Activated CD4-positive, alpha-beta T cell treated with anti-CD3 and anti-CD28 coated beads, Interleukin-2, Interleukin-6, amounts not matched to agents 100 ng/mL and 50 ng/mL, durations not matched to agents 16 hours and 8 hours (primary cell): ENCODE measurements around the gene TNFAIP8.

Experiments used
- DNase-seq: peaks from one replicate; pipeline ENCODE4 v3.0.0-alpha.2; 2020

Gene TNFAIP8

DNA sequence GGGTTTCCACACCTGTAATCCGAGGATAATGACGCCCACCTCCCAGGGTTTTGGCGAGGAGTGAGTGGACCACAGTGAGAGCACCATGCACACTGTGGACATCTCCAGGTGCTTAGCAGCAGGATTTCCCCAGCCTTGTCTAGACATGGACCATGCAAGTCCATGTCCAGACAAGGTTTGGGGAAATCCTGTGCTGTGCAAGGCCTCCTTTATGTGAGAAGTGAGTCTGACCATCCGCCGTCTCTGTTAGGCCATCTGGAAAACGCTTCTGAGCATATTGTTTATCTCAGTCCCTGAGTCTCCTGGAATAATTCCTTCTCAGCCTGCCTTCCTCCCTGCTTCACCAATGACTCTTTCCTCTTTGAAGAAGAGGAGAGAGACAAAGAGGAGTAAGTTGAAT lies 26.2 kb upstream of the TNFAIP8 start:
- no peak for DNase-seq

DNA sequence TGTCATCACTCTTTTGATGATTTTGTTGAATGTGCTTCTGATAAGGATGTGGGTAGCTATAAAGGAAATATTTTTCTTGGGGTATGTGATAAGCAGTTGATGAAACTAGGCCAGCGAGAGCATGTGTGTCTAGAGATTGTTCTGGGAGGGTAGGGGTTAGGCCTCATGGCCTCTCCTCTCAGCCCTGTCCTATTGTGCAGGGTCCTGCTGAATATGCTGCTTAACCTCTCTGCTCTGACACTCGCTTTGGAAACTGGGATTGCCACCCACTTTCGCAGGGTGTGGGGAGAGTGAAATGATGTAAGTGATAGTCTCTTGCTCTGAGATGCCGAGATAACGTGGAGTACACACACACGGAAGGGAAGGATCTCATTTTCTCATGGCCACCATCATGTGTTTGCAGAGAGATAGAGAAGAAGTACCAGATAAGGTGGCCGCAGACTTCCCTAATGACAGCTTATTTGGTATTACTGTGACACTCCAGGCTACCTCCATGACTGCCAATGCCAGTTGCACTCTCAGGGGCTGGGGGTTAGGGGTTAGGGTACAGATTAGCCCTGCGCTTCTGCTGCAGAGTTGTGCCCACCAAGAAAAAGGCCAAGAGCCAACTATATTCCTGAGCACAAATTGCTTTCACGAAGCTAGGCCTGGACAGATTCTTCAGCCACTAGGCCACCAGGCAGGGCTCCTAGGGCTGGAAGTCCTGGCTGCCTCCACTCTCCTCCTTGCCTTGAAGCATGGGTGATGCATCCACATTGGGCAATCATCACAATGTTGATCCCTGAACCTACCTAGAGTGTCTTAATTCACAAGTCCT lies 25.2 kb upstream of the TNFAIP8 start:
- DNase-seq, result peak; percentile 78

DNA sequence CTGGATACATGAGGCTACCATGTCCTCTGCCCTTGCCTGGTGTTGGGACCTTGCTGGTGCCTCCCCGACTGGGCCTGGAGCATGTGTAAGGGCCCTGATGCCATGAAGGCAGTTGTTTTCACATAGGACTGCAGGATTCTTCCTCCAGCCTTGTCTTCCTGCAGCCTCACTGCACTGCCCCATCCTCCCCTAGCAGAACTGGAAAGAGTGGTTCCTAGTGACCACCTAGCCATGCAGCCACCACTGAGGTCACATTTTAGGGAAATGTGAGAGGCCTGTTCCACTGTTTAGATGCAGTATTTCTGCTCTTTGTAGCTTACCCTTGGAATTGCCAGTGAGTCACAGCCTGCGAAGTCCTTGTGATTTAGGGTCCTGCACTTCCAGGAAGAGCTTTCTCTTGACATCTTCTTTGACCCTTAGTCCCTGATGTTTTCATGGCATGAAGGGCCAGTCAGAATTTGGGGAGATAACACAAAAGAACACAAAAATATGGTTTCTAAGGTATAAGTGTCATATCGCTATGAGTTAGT lies 24.2 kb upstream of the TNFAIP8 start:
- DNase-seq, result no peak

GRCh38 chr5:119332208-119332607 lies 23.6 kb upstream of the TNFAIP8 start:
- DNase-seq, result no peak

GRCh38 chr5:119332978-119333401 lies 22.8 kb upstream of the TNFAIP8 start:
- DNase-seq, result no peak

- DNase-seq, result peak; percentile 75
These were observed 22.4 kb upstream of the TNFAIP8 start for GRCh38 chr5:119333421-119333851.

- no peak for DNase-seq
These were observed 20.6 kb upstream of the TNFAIP8 start for GRCh38 chr5:119335261-119335677.

- DNase-seq, result no peak
These were observed 19.6 kb upstream of the TNFAIP8 start for GRCh38 chr5:119336262-119336661.

DNA sequence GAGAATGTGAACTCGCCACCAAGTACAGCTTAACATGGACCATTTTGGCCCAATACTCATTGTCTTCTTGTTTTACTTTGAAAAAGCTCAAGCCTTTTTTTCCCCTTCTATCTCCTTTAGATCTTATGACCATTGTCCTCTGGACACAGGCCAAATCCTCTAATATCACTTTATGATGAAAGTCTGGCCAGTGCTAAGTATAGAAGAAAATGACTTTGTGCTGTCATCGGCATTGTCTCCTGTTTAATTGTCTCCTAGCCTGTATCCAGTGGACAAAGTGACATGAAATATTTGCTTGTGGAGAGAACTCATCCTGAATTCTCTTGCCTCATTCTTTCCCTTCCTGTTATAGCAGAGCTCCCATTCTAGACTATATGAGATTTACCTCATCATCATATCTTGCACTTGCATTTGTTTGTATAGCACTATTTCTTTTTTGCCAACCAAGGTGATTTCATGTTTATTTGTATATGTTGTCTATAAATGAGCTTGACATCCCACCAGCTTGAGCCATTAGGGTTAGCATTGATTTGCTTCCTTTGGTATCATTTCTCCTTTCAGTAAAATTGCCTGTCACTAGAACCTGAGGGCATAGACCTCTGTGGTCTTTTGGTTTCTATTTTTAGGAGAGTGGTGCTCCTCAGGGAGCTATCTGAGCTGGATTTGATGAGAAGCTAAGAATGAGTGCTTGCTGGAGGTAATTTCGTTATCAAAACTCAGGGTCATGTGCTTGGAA lies 18.8 kb upstream of the TNFAIP8 start:
- DNase-seq, result no peak

GRCh38 chr5:119338326-119338946 lies 17.4 kb upstream of the TNFAIP8 start:
- peak; percentile 26 for DNase-seq

DNA sequence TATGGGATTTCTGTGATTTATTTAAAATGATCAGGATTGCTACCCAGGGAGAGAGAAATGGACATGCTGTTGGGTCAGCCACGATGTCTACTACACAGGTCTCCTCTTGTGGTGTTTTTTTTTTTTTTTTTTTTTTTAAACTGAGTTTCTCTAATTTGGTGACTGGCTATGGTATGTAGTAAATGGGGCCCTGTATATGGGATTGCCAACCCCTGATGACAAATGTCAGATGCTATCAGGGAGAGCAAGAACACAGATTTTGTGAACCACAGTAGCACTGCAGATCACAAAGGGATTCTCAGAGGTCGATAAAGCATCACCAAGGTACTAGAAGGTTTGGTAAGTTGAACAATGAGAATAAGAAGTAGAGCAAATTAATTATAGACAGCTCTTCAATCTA lies 16.5 kb upstream of the TNFAIP8 start:
- peak; percentile 41 for DNase-seq

GRCh38 chr5:119339965-119340364 lies 15.9 kb upstream of the TNFAIP8 start:
- peak; percentile 85 for DNase-seq

GRCh38 chr5:119340597-119341218 lies 15.1 kb upstream of the TNFAIP8 start:
- DNase-seq, result peak; percentile 89

GRCh38 chr5:119341452-119342349 lies 14.1 kb upstream of the TNFAIP8 start:
- peak; percentile 82 for DNase-seq

DNA sequence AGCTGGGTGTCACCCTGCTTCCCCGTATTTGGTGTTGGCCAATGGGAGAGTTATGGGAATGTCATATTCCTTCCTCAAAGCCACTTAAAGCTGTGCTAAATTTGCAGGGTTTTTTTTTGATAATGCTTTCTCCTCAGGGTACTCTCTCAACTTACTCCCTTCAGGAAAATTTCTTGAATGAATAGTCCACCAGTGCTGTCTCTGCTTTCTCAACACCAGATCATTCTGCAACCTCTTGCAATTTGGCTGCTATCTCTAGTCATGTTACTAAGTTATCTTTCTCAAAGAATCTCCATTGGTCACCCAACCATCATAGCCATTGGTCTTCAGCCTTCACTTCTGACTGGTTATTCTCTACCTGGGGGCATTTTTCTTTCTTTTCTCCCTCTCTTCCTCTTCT lies 13.4 kb upstream of the TNFAIP8 start:
- DNase-seq, result no peak

DNA sequence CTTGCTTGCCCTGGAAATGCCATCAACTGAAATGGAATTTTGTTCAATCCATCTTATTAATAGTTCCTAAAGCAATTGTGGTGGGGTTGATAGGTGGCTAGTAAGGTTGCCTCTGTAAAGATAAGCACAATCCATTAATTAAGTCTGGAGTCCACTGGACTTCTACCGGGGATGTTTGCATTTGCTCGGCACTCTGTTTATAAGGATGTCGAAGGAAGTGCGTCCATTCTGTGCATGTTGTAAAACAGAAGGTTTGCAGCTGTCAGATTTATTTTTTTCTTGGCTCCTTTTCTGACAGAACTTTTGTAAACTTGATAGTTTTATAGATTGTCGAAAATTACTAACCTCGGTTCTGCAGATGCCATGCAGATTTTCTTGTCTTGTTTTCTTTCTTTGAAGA lies 12.8 kb upstream of the TNFAIP8 start:
- DNase-seq, result no peak

DNA sequence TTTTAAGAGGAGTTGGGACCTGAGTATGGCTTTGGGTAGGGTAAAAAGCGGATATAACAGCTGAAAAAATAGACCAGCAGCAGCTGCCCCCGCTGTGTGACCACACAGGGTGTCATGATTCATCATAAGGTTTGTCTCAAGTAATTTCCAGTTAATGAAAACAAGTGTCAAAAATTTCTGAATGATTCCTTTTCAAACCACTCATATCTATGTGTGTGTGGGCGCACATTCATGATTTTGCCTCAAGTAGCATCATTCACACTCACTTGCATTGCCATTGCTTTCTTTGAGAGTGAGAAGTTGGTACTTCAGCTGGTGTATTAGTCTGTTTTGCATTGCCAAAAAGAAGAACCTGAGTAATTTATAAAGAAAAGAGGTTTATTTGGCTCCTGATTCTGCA lies 12.1 kb upstream of the TNFAIP8 start:
- peak; percentile 83 for DNase-seq

DNA sequence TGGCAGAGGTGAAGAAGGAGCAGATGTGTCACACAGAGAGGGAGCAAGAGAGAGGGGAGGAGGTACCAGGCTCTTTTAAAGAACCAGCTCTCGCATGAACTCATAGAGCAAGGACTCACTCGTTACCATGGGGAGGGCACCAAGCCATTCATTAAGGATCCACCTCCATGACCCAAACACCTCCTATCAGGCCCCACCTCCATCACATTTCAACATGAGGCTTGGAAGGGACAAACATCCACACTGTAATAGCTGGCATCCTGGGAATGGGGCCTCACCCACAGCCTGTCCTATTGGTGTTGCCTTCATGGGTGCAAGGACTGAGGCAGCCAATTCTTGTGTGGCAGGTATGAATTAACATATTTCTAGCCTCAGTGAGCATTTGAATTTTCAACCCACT lies 11.6 kb upstream of the TNFAIP8 start:
- DNase-seq, result no peak

DNA sequence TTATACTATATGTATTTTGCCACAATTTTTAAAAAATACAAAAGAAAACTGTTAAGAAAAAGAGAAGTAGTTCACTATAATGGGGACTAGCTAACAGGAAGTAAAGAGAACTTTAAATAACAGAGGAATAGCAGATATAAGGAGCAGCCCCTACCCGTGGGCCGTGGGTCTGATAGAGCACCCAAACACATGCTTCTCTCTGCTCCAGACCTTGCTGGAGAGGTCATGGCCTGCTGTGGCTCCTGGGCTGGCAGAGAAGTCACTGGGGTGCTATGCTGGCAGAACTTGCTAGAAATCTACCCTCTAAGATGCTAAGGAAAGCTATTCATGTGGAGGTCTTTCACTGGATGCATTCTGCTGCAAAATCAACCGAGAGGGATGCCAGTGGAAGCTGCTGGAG lies 10.0 kb upstream of the TNFAIP8 start:
- no peak for DNase-seq

DNA sequence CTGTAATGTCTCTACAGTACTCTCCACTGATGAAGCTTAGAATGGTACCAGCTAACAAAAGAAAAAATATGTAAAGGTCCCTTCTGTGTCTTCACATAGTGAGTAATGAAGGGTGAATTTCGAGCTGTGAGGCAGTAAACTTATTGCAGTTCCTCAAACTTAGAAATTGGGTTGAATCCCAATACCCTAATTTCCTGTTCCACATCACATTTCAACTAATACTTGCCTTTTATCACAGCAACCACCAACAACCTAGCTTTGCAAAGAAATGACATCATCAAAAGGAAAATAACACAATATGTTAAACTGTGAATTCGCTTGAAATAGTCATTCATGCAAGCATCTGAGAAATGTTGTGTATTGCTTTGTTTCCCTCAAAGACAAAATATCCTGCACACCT lies 9.4 kb upstream of the TNFAIP8 start:
- no peak for DNase-seq

DNA sequence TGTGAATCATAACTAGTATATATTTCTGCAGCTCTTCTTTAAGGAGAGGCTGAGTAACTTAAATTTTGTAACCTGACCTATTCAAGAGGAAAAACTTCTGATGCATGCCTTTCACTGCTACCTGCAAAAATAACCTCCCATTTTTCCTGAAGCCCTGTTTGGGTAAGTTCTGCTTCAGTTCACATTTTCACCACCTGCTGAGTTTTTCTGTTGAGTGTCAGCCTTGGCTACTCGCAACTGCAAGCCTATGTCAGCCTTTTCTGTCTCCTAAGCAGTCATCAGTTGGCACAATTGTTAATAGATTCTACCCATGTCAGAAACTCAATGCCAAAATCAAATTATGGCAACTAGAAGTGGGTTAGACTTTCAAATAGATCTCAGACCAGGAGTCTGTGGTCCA lies 8.2 kb upstream of the TNFAIP8 start:
- DNase-seq, result no peak

DNA sequence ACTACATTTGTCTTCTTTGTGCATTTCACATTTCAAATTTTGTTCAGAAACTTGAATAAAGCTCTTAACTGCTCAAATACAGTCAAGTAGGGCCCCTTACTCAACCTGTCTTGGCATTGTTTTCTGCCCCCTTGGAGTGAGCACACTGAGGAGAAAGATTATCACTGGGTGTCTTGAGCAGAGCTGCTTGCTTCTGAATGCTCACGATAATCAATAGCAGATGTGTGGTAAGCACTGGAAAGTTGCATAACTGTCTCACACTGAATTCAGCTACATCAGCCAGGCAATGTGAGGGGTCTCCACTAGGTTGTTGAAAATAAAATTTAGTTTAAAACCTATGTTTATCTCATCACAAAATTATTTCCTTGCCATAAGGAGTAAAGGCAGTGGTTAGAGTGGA lies 7.8 kb upstream of the TNFAIP8 start:
- DNase-seq, result no peak
